AG20443 (cell line): ENCODE measurements around the gene ZNF138.

Experiments
- DNase-seq: peaks from one replicate; pipeline ENCODE4 v3.0.0; 2012; ENCODE audit warnings: low spot score, mixed read lengths

ZNF138 gene

DNA sequence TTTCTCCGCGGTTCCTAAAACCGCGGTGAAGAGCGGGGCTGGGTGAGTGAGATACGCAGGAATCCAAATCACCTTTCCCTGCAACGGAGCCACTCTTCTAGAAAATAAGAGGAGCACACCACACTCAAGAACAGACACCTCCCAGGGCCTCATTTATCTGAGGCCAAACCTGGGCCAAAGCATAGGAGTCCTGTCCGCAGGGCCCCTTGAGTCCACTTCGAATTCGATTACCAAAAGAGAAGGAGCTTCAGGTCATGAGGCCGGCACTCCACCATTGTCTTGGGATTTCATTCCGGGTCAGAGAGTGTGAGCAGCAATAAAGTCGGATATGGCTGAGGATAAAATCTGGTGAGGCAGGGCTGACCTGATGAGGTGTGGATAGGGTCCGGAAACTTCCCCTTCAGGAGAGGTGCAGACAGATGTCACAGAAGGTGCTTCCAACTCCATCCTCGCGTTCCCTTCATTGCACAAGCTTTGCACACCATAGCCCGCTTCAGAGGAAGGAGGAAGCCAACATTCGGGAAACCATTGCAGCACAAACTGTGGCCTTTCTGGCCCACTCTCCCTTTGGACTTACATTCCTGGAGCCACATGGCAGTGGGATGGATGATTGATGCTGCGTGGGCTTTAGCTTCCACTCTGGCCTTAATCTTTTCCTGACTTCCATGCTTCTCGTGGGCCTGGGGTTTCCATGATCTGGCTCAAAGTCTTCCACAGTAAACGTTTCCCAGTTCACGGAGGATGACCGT, 81.6 kb downstream of the ZNF138 start:
- peak; percentile 3 for DNase-seq

DNA sequence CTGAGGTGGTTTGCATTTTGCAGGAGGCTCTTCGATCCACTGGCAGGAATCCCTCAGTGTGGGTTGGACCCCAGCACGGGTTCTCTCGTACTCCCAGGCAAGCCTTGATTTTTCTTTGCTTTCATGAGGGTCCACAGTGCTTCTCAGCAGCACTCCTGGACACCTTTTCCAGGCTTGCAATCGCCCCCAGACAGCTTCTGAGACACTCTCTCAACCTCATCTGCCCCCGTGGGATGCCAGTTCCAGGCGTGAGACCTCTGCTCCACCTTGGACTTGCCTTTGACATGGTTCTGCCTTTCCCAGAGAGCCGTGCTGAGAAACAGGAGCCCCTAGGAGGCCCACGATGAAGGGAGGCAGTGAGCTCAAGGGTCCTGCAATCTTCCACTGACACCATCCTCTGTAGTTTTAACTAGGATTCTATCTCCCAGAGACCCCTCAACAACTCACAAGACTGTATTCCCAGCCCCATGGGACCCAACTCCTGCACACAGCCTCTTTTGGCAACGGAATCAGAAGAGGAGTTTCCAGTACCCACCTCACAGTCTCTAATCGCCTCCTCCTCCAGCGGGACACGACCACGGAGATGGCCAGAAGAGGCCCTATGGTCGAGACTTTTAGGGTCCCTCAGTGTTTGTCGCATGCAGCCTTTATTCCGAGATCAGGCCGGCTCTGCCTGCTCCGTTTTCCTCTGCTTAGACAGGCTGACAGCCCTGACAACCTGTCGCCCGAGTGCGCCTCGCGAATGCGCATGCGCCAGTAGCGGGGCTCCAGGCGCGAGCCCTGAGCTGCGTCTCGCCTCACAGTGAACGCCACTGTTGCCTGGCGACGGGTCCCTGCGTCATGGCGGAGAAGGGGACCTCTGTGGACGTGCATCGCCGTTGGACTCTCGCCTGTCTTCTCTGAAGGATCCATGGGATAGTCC, 82.8 kb downstream of the ZNF138 start:
- peak; percentile 92 for DNase-seq

DNA sequence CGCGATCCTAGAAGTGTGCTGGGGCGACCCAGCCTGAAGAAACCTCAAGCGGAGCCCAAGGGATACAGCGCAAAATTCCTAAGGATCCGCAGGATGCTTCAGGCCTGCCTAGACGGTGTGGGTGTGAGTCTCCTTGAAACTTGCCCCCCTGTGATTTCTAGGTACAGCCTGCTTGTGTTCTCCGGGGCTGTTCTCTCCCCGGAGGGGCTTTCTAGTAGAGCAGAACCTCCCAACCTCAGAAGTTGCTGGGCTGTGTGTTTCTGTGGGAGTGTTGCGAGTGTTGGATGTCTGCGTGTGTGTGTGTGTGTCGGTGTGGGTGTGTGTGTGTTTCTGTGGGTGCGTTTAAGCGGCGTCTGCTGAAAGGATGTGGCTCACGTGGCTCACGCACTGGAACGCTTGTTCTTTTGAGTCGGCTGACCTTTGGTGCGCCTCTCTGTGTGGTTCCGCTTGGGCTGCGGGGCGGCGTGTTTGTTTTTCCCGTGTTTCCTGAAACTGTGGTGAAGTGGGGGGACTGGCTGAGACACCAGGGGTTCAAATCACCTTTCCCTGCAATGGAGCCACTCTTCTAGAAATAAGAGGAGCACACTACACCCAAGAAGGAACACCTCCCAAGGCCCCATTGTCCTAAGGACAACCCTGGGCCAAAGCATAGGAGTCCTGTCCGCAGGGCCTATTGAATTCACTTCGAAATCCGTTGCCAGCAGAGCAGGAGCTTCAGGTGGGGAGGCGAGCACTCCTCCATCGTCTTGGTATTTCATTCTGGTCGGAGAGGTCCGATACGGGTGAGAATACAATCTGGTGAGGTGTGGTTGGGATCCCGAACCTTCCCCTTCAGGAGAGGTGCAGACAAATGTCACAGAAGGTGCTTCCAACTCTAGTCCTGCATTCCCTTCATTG, 83.7 kb downstream of the ZNF138 start:
- peak; percentile 2 for DNase-seq

DNA sequence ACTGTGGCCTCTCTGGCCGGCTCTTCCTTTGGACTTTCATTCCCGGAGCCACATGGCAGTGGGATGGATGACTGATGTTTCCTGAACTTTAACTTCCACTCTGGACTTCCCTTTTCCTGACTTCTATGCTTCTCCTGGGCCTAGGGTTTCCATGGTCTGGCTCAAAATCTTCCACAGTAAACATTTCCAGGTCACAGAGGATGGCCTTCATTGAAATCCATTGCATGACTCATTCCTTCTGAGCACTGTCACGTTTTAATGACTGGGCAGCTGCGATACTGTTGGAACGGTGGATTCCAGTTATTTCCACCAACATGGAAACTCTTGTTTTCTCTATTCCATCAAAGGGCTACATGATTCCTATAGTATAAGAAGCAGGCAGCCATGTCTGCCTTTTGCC, 84.5 kb downstream of the ZNF138 start:
- DNase-seq = peak; percentile 10

DNA sequence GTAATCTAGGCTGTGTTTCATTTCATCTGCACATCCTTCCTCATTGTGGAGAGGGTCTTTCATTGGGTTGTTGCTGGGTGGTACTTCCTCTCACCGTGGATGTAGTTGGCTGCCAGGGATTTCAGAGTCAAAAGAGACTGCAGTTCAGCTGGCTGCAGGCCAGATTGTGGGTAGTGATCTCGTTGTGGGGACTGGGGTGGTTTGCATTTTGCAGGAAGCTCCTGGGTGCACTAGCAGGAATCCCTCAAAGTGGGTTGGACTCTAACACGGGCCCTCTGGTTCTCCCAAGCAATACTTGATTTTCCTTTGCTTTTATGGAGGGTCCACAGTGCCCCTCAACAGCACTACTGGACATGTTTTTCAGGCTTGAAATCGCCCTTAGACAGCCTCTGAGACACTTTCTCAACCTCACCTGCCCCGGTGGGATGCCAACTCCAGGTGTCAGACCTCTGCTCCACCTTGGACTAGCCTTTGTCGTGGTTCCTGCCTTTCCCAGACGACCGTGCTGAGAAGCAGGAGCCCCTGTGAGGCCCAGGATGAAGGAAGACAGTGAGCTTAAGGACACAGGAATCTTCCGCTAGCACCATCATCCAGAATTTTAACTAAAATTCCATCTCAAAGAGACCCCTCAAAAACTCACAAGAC, 85.0 kb downstream of the ZNF138 start:
- peak; percentile 6 for DNase-seq

DNA sequence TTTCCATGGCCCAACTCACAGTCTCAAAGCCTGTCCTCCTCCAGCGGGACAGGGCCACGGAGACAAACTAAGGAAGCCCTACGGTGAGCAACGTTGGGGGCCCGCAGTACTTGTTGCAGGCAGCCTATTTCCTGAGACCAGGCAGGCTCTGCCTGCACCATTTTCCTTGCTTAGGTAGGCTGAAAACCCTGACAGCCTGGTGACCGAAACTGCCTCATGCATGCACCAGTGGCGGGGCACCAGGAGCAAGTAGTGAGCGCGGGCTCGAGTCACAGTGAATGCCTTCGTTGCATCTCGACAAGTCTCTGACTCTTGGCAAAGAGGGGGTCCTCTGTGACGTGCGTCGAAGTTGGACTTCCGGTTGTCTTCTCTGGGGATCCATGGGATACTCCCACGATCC, 85.6 kb downstream of the ZNF138 start:
- no peak for DNase-seq

DNA sequence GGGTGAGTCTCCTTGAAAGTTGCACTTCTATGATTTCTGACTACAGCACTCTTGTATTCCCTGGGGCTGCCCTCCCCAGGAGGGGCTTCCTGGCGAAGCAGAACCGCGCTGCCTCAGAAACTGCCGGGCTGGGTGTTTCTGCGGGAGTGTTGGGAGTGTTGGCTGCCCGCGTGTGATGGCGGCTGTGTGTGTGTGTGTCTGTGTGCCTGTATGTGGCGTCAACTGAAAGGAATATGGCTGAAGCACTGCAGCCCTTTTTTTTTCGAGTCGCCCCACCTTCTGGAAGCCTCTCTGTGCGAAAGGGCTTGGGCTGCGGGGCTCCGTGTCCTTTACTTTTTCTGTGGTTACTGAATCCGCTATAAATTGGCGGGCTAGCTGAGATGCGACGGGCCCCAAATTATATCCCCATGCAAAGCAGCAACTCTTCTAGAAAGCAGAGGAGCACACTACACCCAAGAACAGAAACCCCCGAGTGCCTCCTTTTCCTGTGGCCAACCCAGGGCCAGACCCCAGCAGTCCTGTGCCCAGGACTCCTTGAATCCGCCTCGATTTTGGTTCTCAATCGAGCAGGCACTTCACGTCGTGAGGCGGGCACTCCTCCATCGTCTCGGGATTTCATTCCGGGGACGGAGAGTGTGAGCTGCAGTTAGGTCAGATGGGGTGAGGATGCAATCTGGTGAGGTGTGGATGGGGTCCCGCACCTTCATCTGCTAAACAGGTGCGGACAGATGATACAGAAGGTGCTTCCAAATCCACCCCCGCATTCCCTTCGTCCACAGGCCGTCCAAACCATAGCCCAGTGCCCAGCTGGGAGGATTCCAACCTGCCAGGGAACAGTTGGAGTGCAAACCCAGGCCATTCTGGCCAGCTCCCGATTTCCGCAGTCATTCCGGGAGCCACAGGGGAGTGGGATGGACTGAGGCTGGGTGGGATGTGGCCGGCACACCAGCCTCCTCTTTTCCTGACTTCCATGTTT, 86.4 kb downstream of the ZNF138 start:
- DNase-seq = peak; percentile 3

DNA sequence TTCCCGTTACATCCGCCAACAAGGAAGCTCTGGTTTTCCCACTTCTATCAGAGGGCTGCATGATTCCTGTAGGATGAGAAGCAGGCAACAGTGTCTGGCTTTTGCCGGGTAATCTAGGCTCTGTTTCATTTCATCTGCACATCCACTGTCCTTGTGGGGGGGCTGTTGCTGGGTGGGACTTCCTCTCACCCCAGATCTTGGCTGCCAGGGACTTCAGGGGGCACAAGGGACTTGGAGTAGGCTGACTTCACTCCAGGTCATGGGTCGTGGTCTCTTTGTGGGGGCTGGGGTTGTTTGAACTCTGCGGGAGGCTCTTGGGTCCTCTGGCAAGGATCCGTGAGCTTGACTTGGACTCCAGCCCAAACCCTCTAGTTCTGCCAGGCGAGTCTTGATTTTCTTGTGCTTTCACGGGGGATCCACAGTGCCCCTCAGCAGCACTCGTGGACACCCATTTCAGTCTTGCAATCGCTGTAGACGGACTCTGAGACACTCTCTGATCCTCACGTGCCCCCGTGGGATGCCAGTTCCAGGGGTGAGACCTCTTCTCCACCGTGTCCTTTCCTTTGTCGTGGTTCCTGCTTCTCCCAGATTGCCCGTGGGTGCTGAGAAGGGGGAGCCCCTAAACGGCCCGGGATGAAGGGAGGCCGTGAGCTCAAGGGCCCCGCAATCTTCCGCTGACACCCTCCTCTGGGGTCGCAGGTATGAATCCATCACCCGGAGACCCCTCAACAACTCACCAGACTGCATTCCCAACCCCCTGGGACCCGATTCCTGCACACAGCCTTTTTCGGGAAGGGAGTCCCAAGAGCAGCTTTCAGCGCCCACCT, 87.4 kb downstream of the ZNF138 start:
- peak; percentile 7 for DNase-seq

DNA sequence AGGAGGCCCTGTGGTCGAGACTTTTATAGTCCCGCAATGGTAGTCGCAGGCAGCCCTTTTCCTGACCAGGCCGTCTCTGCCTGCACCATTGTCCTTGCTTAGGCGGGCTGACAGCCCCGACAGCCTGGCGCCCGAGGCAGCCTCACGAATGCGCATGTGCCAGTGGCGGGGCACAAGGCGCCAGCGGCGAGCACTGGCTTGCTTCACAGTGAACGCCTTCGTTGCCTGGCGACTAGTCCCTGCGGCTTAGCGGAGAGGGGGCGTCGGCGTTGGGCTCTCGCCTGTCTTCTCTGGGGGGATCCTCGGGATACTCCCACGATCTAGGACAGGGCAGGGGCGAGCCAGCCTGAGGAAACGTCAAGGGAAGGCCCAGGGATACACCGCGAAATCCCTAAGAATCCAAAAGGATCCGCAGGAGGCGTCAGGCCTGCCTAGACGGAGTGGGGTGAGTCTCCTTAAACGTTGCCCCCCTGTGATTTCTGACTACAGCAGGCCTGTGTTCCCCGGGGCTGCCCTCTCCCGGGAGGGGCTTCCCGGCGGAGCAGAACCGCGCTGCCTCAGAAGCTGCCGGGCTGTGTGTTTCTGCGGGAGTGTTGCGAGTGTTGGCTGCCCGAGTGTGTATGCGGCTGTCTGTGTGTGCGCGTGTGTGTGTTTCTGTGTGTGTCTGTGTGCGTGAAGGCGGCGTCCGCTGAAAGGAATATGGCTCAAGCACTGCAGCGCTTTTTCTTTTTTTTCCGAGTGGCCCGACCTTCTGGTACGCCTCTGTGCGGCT, 88.3 kb downstream of the ZNF138 start:
- DNase-seq = peak; percentile 96
